Choroid plexus epithelial cell (primary cell): ENCODE measurements around the gene BPIFB2.
"Not testable (repeated sequence)": the region's sequence is repeated elsewhere in the genome, so short reads cannot be mapped to it uniquely, and the experiment has no call there.

Source experiments
- DNase-seq: peaks from one replicate; pipeline ENCODE4 v3.0.0-alpha.2; 2010; ENCODE audit warnings: low read depth
- H3K4me3 ChIP-seq: 2 replicates; pipeline ENCODE4 v1.5.1; 2011; ENCODE audit warnings: low read depth, mild to moderate bottlenecking, control low read depth, low read length, moderate library complexity
- TF ChIP-seq, protein P1 (sequence below): conservative IDR thresholded peaks from 2 replicates; pipeline ENCODE4 v1.5.1; 2011; ENCODE audit warnings: low read depth, mild to moderate bottlenecking, control low read depth, inconsistent platforms, low read length, moderate library complexity

Gene BPIFB2

DNA sequence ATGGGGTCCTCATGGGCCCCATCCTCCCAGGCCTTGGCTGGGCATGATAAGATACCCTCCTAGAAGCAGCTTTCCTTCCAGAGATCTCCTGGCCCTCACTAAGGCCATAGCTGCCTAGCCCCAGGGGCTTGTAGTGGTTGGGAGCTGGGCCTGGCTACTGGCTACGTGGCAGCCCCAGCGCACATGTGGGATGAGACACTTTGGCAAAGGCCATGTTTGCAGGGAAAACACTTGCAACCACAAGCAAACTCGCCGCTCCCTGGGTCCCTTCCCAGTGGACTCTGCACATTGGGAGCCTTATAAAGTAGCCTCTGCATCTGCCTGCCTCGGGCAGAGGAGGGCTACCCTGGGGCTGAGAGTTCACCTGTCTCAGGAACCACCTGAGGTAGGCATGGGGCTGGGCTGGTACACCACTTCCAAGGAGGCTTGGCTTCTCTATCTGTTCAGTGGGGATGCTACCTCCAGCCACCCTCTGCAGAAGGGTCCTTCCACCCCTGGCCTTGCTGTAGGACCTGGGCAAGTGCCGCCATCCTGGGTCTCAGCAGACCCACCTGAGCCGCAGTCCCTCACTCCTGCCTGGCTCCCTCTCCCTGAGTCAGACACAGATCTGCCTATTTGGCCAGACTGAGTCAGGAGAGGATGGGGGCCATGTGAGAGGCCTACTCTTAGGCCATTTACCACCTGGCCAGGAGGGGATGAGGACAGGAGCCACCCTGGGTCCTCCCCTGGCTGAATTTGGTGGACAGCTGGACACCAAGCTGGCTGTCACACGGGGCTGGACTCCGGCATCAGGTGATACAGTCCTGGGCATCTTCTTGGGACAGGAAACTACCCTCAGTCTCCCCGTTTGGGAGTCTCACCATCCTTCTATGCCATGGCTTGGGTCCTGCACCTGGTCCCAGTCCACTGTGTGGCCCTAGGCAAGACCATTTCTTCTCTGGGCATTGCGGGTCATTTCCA lies at the start of gene BPIFB2:
Gene BPIFB2 (plus strand): TSS at position 329 of the 960 bp plus-strand sequence. CDS start 871 bp downstream, outside the sequence.
- DNase-seq: no peak
- TF ChIP-seq, protein P1, sequence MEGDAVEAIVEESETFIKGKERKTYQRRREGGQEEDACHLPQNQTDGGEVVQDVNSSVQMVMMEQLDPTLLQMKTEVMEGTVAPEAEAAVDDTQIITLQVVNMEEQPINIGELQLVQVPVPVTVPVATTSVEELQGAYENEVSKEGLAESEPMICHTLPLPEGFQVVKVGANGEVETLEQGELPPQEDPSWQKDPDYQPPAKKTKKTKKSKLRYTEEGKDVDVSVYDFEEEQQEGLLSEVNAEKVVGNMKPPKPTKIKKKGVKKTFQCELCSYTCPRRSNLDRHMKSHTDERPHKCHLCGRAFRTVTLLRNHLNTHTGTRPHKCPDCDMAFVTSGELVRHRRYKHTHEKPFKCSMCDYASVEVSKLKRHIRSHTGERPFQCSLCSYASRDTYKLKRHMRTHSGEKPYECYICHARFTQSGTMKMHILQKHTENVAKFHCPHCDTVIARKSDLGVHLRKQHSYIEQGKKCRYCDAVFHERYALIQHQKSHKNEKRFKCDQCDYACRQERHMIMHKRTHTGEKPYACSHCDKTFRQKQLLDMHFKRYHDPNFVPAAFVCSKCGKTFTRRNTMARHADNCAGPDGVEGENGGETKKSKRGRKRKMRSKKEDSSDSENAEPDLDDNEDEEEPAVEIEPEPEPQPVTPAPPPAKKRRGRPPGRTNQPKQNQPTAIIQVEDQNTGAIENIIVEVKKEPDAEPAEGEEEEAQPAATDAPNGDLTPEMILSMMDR: no peak
- H3K4me3 ChIP-seq: no peak within 1 kb of the TSS

GRCh38 chr20:32958574-32958973 lies 48.9 kb upstream of the BPIFB2 start:
- H3K4me3 ChIP-seq: no peak overlapping the region
- DNase-seq: no peak
- TF ChIP-seq, protein P1: no peak

- DNase-seq: no peak
- no peak overlapping the region for H3K4me3 ChIP-seq
- TF ChIP-seq, protein P1: no peak
These were observed 47.9 kb upstream of the BPIFB2 start for GRCh38 chr20:32959351-32960221.

DNA sequence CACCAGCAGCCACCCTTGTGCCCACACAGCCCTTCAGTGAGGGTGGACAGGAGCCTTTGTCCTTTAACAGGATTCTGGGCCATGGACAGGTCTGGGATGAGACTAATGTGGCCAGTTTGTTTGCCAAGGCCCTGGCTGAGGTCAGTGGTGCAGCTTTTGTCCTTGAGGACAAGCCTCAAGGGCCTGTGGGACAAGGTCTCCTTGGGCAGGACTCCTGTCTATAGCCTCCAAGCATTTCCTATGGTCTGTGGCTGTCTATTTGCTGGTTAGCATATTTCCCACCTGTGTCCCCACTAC lies 47.3 kb upstream of the BPIFB2 start:
- no peak for DNase-seq
- H3K4me3 ChIP-seq: no peak overlapping the region
- TF ChIP-seq, protein P1: no peak

DNA sequence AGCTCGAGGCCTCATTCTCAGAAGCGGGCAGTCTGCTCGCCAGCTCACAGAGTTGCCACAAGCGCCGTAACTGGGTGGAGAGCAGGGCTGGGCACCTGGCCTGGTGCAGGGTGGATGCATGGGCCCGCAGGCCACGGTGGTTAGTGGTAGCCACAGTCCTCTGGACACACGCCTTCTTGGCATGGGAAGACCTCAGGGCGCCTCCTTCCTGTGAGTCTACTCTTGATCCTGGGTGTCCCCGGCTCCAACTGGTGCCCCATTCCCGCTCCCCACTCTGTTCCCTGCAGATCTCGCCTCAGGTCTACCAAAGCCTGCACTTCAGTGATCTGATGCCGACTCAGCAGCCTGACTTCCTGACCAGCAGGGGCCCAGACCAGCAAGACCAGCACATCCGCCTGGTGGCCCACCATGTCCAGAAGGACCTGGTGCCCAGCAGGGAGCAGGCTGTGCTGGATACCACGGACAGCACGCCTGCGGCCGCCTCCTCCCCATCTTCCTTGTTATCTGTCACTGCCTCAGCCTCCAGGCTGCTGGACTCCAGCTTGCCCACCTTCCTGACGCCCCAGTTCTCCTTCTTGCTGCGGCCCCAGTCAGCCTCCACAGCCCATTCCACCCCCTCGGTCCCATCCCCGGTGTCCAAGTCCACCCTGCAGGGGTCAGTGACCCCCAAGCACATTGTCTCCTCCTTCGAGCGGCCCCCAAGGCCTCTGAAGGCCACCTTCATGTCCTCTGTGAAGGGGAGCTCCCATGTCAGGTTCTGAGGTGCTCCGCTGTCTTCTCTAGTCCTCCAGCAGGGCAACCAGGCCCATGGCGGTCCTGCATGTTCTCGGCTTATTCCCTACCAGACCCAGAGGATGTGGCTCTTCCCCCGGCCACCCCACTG lies 46.4 kb upstream of the BPIFB2 start:
- H3K4me3 ChIP-seq: no peak overlapping the region
- no peak for DNase-seq
- TF ChIP-seq, protein P1: no peak

DNA sequence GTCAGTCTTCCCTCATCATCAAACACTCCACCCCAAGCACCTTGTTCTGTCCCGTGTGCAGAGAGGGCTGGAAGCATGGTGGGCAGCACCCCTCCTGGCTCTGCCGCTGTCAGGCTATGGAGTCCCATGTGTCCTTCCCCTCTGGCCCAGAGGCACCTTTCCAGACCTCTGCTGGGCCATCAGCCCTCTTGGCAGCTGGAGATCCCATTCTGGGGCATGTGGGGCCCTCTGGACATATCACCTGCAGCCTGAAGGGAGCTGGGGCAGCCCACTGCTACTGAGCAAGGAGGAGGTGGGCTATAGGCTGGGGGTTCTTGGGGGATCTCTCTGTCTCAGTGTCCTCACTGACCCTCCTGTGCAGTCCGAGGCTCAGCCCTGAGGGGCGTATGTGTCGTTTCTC lies 45.5 kb upstream of the BPIFB2 start:
- DNase-seq: no peak
- TF ChIP-seq, protein P1: no peak

DNA sequence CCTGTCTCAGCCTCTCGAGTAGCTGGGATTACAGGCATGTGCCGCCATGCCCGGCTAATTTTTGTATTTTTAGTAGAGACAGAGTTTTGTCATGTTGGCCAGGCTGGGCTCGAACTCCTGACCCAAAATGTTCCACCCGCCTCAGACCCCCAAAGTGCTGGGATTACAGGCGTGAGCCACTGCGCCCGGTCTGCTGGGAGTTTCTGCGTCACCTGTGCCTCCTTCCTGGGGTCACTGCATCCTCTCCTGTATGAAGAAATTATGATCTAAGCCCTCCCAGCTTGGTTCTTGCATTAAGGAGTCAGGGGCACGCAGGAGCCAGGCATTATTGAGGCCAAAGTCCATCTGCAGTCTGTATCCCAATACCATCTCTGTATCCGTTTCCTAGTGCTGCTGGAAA lies 44.9 kb upstream of the BPIFB2 start:
- H3K4me3 ChIP-seq, DNase-seq: not testable (repeated sequence)

More for the DNA sequence above, 45.5 kb upstream of the BPIFB2 start:
- no peak overlapping the region for H3K4me3 ChIP-seq
